B cell (primary cell): Measurements from ENCODE around the gene TAT. TPM values are rescaled to one million over a fixed set of nuclear protein-coding genes. Genes with fewer than 3 reads are reported as not detected.
A peak's percentile ranks its signal among the peaks of the same experiment; 100 is the strongest.

Source experiments
- ATAC-seq: fragments of 200-7000 bp; cut with Tn5 transposase; one replicate; pipeline ENCODE4 v1.10.0; 2021; ENCODE audit warnings: low read depth, mild to moderate bottlenecking, moderate number of reproducible peaks, moderate library complexity
- CTCF ChIA-PET: fragments of 350-600 bp; sonication (Branson Sonifier 250); formaldehyde crosslinking; loops from one replicate; lab custom pipeline; 2021; ENCODE audit warnings: antibody characterized with exemption, inconsistent platforms; lab: Charles Lee
- POLR2A ChIA-PET: fragments of 350-600 bp; sonication (Branson Sonifier 250); formaldehyde crosslinking; loops from one replicate; lab custom pipeline; 2021; ENCODE audit warnings: antibody characterized with exemption; lab: Charles Lee
- DNase-seq: peaks from one replicate; pipeline ENCODE4 v3.0.0; 2013
- H2AFZ ChIP-seq: 2 replicates; pipeline ENCODE4 v1.6.1; 2012; ENCODE audit warnings: mild to moderate bottlenecking, low read depth, low read length; ENCODE audit not compliant: insufficient read depth, poor library complexity, severe bottlenecking
- H3K27ac ChIP-seq, 2 donors: 1 replicate in 1 of 2; 2 replicates in 1 of 2; pipeline ENCODE4 v1.5.1; 2012 to 2013; ENCODE audit warnings: low read length in 2 of 2, mild to moderate bottlenecking in 2 of 2, moderate library complexity in 1 of 2
- H3K27me3 ChIP-seq, 4 experiments: fragments of 200-600 bp in 1 of 4; sonication (generic) in 1 of 4; replicated peaks in 1 of 4; 1 replicate in 2 of 4; 2 replicates in 2 of 4; pipeline versions ENCODE4 v1.6.1 to v1.7.0; 2013 to 2016; ENCODE audit warnings: low read length in 3 of 4, mild to moderate bottlenecking in 2 of 4, mixed read lengths in 1 of 4, moderate library complexity in 1 of 4; ENCODE audit not compliant: insufficient read depth in 4 of 4, control insufficient read depth in 3 of 4; ENCODE audit errors: control extremely low read depth in 1 of 4
- H3K36me3 ChIP-seq, 2 experiments: replicated peaks in 1 of 2; 1 replicate in 1 of 2; 2 replicates in 1 of 2; pipeline versions ENCODE4 v1.6.1 to v1.7.1; 2013; ENCODE audit warnings: low read length in 1 of 2; ENCODE audit not compliant: insufficient read depth in 2 of 2, control insufficient read depth in 1 of 2; ENCODE audit errors: control extremely low read depth in 1 of 2, extremely low read depth in 1 of 2
- H3K4me1 ChIP-seq, 2 donors: fragments of 200-600 bp in 1 of 2; sonication (generic) in 1 of 2; 1 replicate in 1 of 2; 2 replicates in 1 of 2; pipeline versions ENCODE4 v1.5.1 to v1.6.1; 2013 to 2017; ENCODE audit warnings: low read length in 2 of 2; ENCODE audit not compliant: control insufficient read depth in 2 of 2, insufficient read depth in 2 of 2
- H3K4me2 ChIP-seq: replicated peaks from 2 replicates; pipeline ENCODE3; 2012; ENCODE audit warnings: mild to moderate bottlenecking, low read depth, low read length; ENCODE audit not compliant: poor library complexity, severe bottlenecking
- H3K4me3 ChIP-seq, 5 experiments: fragments of 200-600 bp in 1 of 5; sonication (generic) in 1 of 5; 1 replicate in 3 of 5; 2 replicates in 2 of 5; pipeline versions ENCODE4 v1.5.1 to v1.7.0; 2011 to 2016; ENCODE audit warnings: low read length in 4 of 5, mild to moderate bottlenecking in 4 of 5, low read depth in 2 of 5, control low read depth in 1 of 5, moderate library complexity in 1 of 5; ENCODE audit not compliant: insufficient read depth in 1 of 5; ENCODE audit errors: control extremely low read depth in 1 of 5, extremely low read depth in 1 of 5
- H3K79me2 ChIP-seq: fragments of 200-600 bp; sonication (generic); one replicate; pipeline ENCODE4 v1.6.0; 2016; ENCODE audit warnings: low read length; ENCODE audit not compliant: control insufficient read depth, insufficient read depth
- H3K9ac ChIP-seq: fragments of 200-600 bp; sonication (generic); 2 replicates; pipeline ENCODE4 v1.6.1; 2017; ENCODE audit warnings: mild to moderate bottlenecking, low read length, moderate library complexity
- H3K9me3 ChIP-seq, 3 donors: one replicate each; pipeline versions ENCODE4 v1.6.1 to v1.7.1; 2013; ENCODE audit warnings: low read length in 2 of 3; ENCODE audit not compliant: control insufficient read depth in 2 of 3, insufficient read depth in 1 of 3; ENCODE audit errors: control extremely low read depth in 1 of 3
- H4K20me1 ChIP-seq: 2 replicates; pipeline ENCODE4 v1.6.0; 2012; ENCODE audit warnings: mild to moderate bottlenecking, low read length; ENCODE audit not compliant: insufficient read depth, control insufficient read depth, poor library complexity, severe bottlenecking
- H3K27ac Mint-ChIP-seq: one replicate; pipeline ENCODE4 v1.8.0; 2021; ENCODE audit warnings: mixed read lengths
- H3K27me3 Mint-ChIP-seq: one replicate; pipeline ENCODE4 v1.8.0; 2021; ENCODE audit warnings: mixed read lengths
- H3K4me1 Mint-ChIP-seq: one replicate; pipeline ENCODE4 v1.8.0; 2021; ENCODE audit warnings: mixed read lengths
- H3K4me3 Mint-ChIP-seq: one replicate; pipeline ENCODE4 v1.8.0; 2021; ENCODE audit warnings: mixed read lengths
- H3K9me3 Mint-ChIP-seq: one replicate; pipeline ENCODE4 v1.8.0; 2022; ENCODE audit warnings: mixed read lengths; ENCODE audit not compliant: insufficient read depth
- CTCF ChIP-seq: fragments of 200-600 bp; IDR thresholded peaks from one replicate; pipeline ENCODE4 v1.8.0; 2022; ENCODE audit warnings: antibody characterized with exemption, mild to moderate bottlenecking
- EZH2 ChIP-seq: IDR thresholded peaks from 2 replicates; pipeline ENCODE4 v1.6.1; 2012; ENCODE audit warnings: borderline replicate concordance, low read depth, mild to moderate bottlenecking, moderate library complexity, low read length; ENCODE audit not compliant: insufficient read depth, poor library complexity, severe bottlenecking
- WGBS: methylation state at CpG from one replicate; pipeline ENCODE4 v1.1.5; 2013; ENCODE audit warnings: missing lambda C conversion rate; ENCODE audit not compliant: insufficient coverage; 5-methylcytosine and 5-hydroxymethylcytosine counted together
- intact Hi-C: fragments of 100-400 bp; cut with micrococcal nuclease; formaldehyde crosslinking; loops from one replicate; pipeline ENCODE4 v1.10.0; 2022
- polyA plus RNA-seq: library from polyadenylated mRNA; depleted of rRNA; stranded (reverse); fragments of >200 nt; gene quantifications from 2 replicates; pipeline ENCODE4 v1.2.3, GENCODE V29; 2012
- total RNA-seq, 2 donors: library from RNA; stranded (reverse); fragments of 120-200 nt in 1 of 2; gene quantifications; 1 replicate in 1 of 2; 2 replicates in 1 of 2; pipeline versions ENCODE4 v1.2.3 to v1.2.4, GENCODE V29; 2013 to 2022

Gene TAT
- total and polyA plus RNA-seq, 2 donors (not counting 1 experiment from before 2014, with no cell fraction given): not detected

GRCh38 chr16:71610447-71610846 lies 33.6 kb upstream of the TAT start:
- Histone ChIP-seq H3K9ac (no peak overlapping the region), H3K36me3 (no peaks in the 10 kb centered on the region), H3K4me1 (peaks cover 3 to 13% of the 10 kb centered on the region in 2 donors), H3K27me3 (no peaks in the 10 kb centered on the region), H3K9me3 (no peaks in the 10 kb centered on the region), H3K27ac (no peak overlapping the region), H4K20me1 (no peaks in the 10 kb centered on the region), H3K4me2 (peak overlapping the region; percentile 73), H3K4me3 (no peak overlapping the region), H2AFZ (peak overlapping the region; percentile 44), H3K79me2 (no peaks in the 10 kb centered on the region)
- TF ChIP-seq EZH2: no peak
- peaks cover 21% of the 10 kb centered on the region for H3K4me1 Mint-ChIP-seq
- no peak overlapping the region for H3K27ac Mint-ChIP-seq
- CTCF ChIA-PET: interaction anchor here (0.7 to 5.7 kb wide), 58 partner anchors 8 to 361 kb away, joined by 3 to 243 read pairs (median 7); partner anchors contain the start of genes TAT and ZNF23
- 80% methylated on average over 1 of the region's 4 CpGs for WGBS
- H3K9me3 Mint-ChIP-seq: no peaks in the 10 kb centered on the region
- intact Hi-C loops: no loop called here
- ATAC-seq: no peak
- POLR2A ChIA-PET: interaction anchor here (0.7 to 2.4 kb wide), 3 partner anchors 44 to 126 kb away, joined by 3 to 42 read pairs (median 6); no protein-coding TSS in a partner anchor
- H3K4me3 Mint-ChIP-seq: no peak overlapping the region
- DNase-seq: no peak
- no peaks in the 10 kb centered on the region for H3K27me3 Mint-ChIP-seq

- WGBS: no CpG with 5 or more reads among the region's 2 CpGs
- intact Hi-C loops: no loop called here
- POLR2A ChIA-PET: interaction anchor here (0.9 kb wide), 1 partner anchor 11 kb away, joined by 5 read pairs; no protein-coding TSS in a partner anchor
These were observed 32.2 kb upstream of the TAT start for GRCh38 chr16:71609066-71609465.

More at GRCh38 chr16:71609066-71609465, 32.2 kb upstream of the TAT start:
- H3K79me2 ChIP-seq: no peaks in the 10 kb centered on the region
- H3K27ac ChIP-seq: no peak overlapping the region
- Mint-ChIP-seq H3K27me3 (no peaks in the 10 kb centered on the region), H3K4me1 (peaks cover 21% of the 10 kb centered on the region), H3K9me3 (no peaks in the 10 kb centered on the region), H3K4me3 (no peak overlapping the region), H3K27ac (no peak overlapping the region)
- H3K4me1 ChIP-seq: peaks cover 3 to 13% of the 10 kb centered on the region in 2 donors
- no peaks in the 10 kb centered on the region for H3K9me3 ChIP-seq
- no peaks in the 10 kb centered on the region for H4K20me1 ChIP-seq
- no peak overlapping the region for H2AFZ ChIP-seq
- CTCF ChIA-PET: interaction anchor here (0.6 to 5.7 kb wide), 12 partner anchors 30 to 809 kb away, joined by 3 to 243 read pairs (median 4); partner anchors contain the start of genes TAT and ZNF23
- no peak overlapping the region for H3K9ac ChIP-seq
- H3K4me3 ChIP-seq: no peak overlapping the region
- DNase-seq (no peak), ATAC-seq (no peak)
- no peaks in the 10 kb centered on the region for H3K27me3 ChIP-seq
- no peak overlapping the region for H3K4me2 ChIP-seq
- no peaks in the 10 kb centered on the region for H3K36me3 ChIP-seq
- no peak for TF ChIP-seq CTCF
- no peak for TF ChIP-seq EZH2
